HG02870 (cell line): ENCODE data around the gene INO80D.

ENCODE experiments used
- ATAC-seq: cut with Tn5 transposase; IDR thresholded peaks from one replicate; pipeline ENCODE4 v1.9.1; 2021; ENCODE audit warnings: mild to moderate bottlenecking, moderate library complexity; ENCODE audit not compliant: unreplicated experiment

Gene INO80D

DNA sequence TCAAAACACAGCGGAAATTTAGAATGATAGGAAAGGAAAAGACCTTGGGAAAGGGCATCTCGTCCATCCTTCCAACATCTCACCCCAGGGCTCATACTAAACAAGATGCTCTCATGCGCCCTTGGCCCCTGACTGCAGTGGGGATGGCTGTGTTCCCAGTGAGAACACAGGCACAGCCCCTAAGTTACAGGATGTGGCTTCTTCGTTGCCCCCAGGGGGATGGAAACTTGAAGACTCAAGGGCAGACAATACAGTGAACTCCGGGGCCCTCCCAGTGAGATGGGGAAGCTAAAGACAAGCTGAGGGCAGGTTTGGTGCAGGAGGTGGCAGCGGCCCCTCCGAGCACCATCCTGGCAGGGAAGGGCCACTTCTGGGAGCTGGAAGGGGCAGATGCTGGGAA lies 139.7 kb downstream of the INO80D start:
- ATAC-seq = no peak
